Measurements from ENCODE around the gene CNDP2.

The CNDP2 gene

GRCh38 chr18:74571895-74572680, 75.9 kb downstream of the CNDP2 start:
- H3K4me2 ChIP-seq (ENCODE audit: low read depth, low read length) = no peak overlapping the region
- no peaks in the 10 kb centered on the region for H3K79me2 ChIP-seq (ENCODE audit: low read length)
- H3K4me1 ChIP-seq (ENCODE audit: low read length) = no peaks in the 10 kb centered on the region
- H4K20me1 ChIP-seq (ENCODE audit: insufficient read depth, low read length) = no peaks in the 10 kb centered on the region
- H3K9me2 ChIP-seq (replicated peaks; ENCODE audit: insufficient read depth, low read length) = no peaks in the 10 kb centered on the region
- no peak for DNase-seq
- no peak overlapping the region for H3K4me3 ChIP-seq (ENCODE audit: low read length)
- H3K36me3 ChIP-seq (replicated peaks; ENCODE audit: insufficient read depth, low read length) = no peaks in the 10 kb centered on the region
- TF ChIP-seq EZH2phosphoT487 (IDR thresholded peaks at IDR 0.05; ENCODE audit: low read length) (no peak), EZH2 (optimal IDR thresholded peaks at IDR 0.05; ENCODE audit: low read depth, low read length) (no peak), CTCF (IDR thresholded peaks at IDR 0.05; ENCODE audit: low read length) (no peak)
- no peaks in the 10 kb centered on the region for H3K9me3 ChIP-seq (replicated peaks; ENCODE audit: insufficient read depth, low read length)
- no peak overlapping the region for H3K27ac ChIP-seq (ENCODE audit: low read length)
- H2AFZ ChIP-seq (ENCODE audit: low read length) = no peak overlapping the region
- H3K27me3 ChIP-seq (replicated peaks; ENCODE audit: insufficient read depth, low read length) = no peaks in the 10 kb centered on the region
- no peaks in the 10 kb centered on the region for H3F3A ChIP-seq (ENCODE audit: insufficient read depth, low read length)
- no peak overlapping the region for H3K9ac ChIP-seq (ENCODE audit: low read length)

- H3K4me2 ChIP-seq (ENCODE audit: low read depth, low read length) = no peak overlapping the region
- no peaks in the 10 kb centered on the region for H3K27me3 ChIP-seq (replicated peaks; ENCODE audit: insufficient read depth, low read length)
- H2AFZ ChIP-seq (ENCODE audit: low read length) = no peak overlapping the region
- H3K9me3 ChIP-seq (replicated peaks; ENCODE audit: insufficient read depth, low read length) = no peaks in the 10 kb centered on the region
- H3K9ac ChIP-seq (ENCODE audit: low read length) = no peak overlapping the region
- H3K9me2 ChIP-seq (replicated peaks; ENCODE audit: insufficient read depth, low read length) = no peaks in the 10 kb centered on the region
- TF ChIP-seq CTCF (IDR thresholded peaks at IDR 0.05; ENCODE audit: low read length) = no peak
- TF ChIP-seq EZH2 (optimal IDR thresholded peaks at IDR 0.05; ENCODE audit: low read depth, low read length) = no peak
- TF ChIP-seq EZH2phosphoT487 (IDR thresholded peaks at IDR 0.05; ENCODE audit: low read length) = no peak
- DNase-seq = no peak
- no peak overlapping the region for H3K27ac ChIP-seq (ENCODE audit: low read length)
- no peaks in the 10 kb centered on the region for H3K79me2 ChIP-seq (ENCODE audit: low read length)
- H3F3A ChIP-seq (ENCODE audit: insufficient read depth, low read length) = no peaks in the 10 kb centered on the region
- no peaks in the 10 kb centered on the region for H3K4me1 ChIP-seq (ENCODE audit: low read length)
- H3K4me3 ChIP-seq (ENCODE audit: low read length) = no peak overlapping the region
- no peaks in the 10 kb centered on the region for H4K20me1 ChIP-seq (ENCODE audit: insufficient read depth, low read length)
- H3K36me3 ChIP-seq (replicated peaks; ENCODE audit: insufficient read depth, low read length) = no peaks in the 10 kb centered on the region
Observed at GRCh38 chr18:74573053-74573452, 76.9 kb downstream of the CNDP2 start.

All from MM.1S (cell line).